ENCODE data around the gene SGTA.
A peak's percentile ranks its signal among the peaks of the same experiment; 100 is the strongest.
"Not testable (repeated sequence)": the region's sequence is repeated elsewhere in the genome, so short reads cannot be mapped to it uniquely, and the experiment has no call there.

The SGTA gene

GRCh38 chr19:2782936-2783780 lies at the start of gene SGTA:
TSS of gene SGTA (minus strand) at chr19:2783273. CDS start at chr19:2769068, 14,205 bp downstream.
- no peaks in the 10 kb centered on the region for H3K27me3 Mint-ChIP-seq (ENCODE audit: low read depth)
- H3K9me3 Mint-ChIP-seq = no peaks in the 10 kb centered on the region
- peaks cover 10% of the 10 kb centered on the region for H3K36me3 Mint-ChIP-seq (ENCODE audit: low read depth)
- peak within 1 kb of the TSS; percentile 91 for H3K27ac Mint-ChIP-seq
- peaks cover 38% of the 10 kb centered on the region for H3K4me1 Mint-ChIP-seq (ENCODE audit: low read depth)
- H3K4me3 Mint-ChIP-seq = peak within 1 kb of the TSS; percentile 92

- Mint-ChIP-seq H3K27me3 (ENCODE audit: low read depth) (no peaks in the 10 kb centered on the region), H3K4me1 (ENCODE audit: low read depth) (no peaks in the 10 kb centered on the region), H3K9me3 (peaks cover 46% of the 10 kb centered on the region), H3K4me3 (no peak overlapping the region), H3K27ac (no peak overlapping the region), H3K36me3 (ENCODE audit: low read depth) (peaks cover 29% of the 10 kb centered on the region)
These were observed 44.9 kb upstream of the SGTA start for GRCh38 chr19:2827840-2828489.

- Mint-ChIP-seq H3K27me3 (ENCODE audit: low read depth) (no peaks in the 10 kb centered on the region), H3K27ac (no peak overlapping the region), H3K4me3 (no peak overlapping the region), H3K36me3 (ENCODE audit: low read depth) (peaks cover 24% of the 10 kb centered on the region), H3K4me1 (ENCODE audit: low read depth) (no peaks in the 10 kb centered on the region), H3K9me3 (peaks cover 37% of the 10 kb centered on the region)
These were observed 43.9 kb upstream of the SGTA start for GRCh38 chr19:2827022-2827421.

- no peak overlapping the region for H3K4me3 Mint-ChIP-seq
- H3K27ac Mint-ChIP-seq = no peak overlapping the region
- H3K9me3 Mint-ChIP-seq = peaks cover 24% of the 10 kb centered on the region
- H3K27me3 Mint-ChIP-seq (ENCODE audit: low read depth) = no peaks in the 10 kb centered on the region
- peaks cover 2% of the 10 kb centered on the region for H3K4me1 Mint-ChIP-seq (ENCODE audit: low read depth)
- H3K36me3 Mint-ChIP-seq (ENCODE audit: low read depth) = peaks cover 24% of the 10 kb centered on the region
These were observed 41.1 kb upstream of the SGTA start for GRCh38 chr19:2824129-2824528.

GRCh38 chr19:2823646-2824045 lies 40.6 kb upstream of the SGTA start:
- H3K4me3 Mint-ChIP-seq = no peak overlapping the region
- H3K36me3 Mint-ChIP-seq (ENCODE audit: low read depth) = peaks cover 22% of the 10 kb centered on the region
- H3K4me1 Mint-ChIP-seq (ENCODE audit: low read depth) = peaks cover 2% of the 10 kb centered on the region
- no peaks in the 10 kb centered on the region for H3K27me3 Mint-ChIP-seq (ENCODE audit: low read depth)
- peaks cover 19% of the 10 kb centered on the region for H3K9me3 Mint-ChIP-seq
- no peak overlapping the region for H3K27ac Mint-ChIP-seq

GRCh38 chr19:2822846-2823245 lies 39.8 kb upstream of the SGTA start:
- peaks cover 2% of the 10 kb centered on the region for H3K4me1 Mint-ChIP-seq (ENCODE audit: low read depth)
- no peak overlapping the region for H3K4me3 Mint-ChIP-seq
- H3K27ac Mint-ChIP-seq = no peak overlapping the region
- H3K9me3 Mint-ChIP-seq = peaks cover 11% of the 10 kb centered on the region
- H3K27me3 Mint-ChIP-seq (ENCODE audit: low read depth) = no peaks in the 10 kb centered on the region
- peaks cover 17% of the 10 kb centered on the region for H3K36me3 Mint-ChIP-seq (ENCODE audit: low read depth)

- H3K4me3 Mint-ChIP-seq = peak overlapping the region; percentile 76
- H3K27me3 Mint-ChIP-seq (ENCODE audit: low read depth) = no peaks in the 10 kb centered on the region
- peaks cover 2% of the 10 kb centered on the region for H3K4me1 Mint-ChIP-seq (ENCODE audit: low read depth)
- H3K9me3 Mint-ChIP-seq = no peaks in the 10 kb centered on the region
- H3K27ac Mint-ChIP-seq = no peak overlapping the region
- peaks cover 6% of the 10 kb centered on the region for H3K36me3 Mint-ChIP-seq (ENCODE audit: low read depth)
These were observed 37.1 kb upstream of the SGTA start for GRCh38 chr19:2820112-2820702.

GRCh38 chr19:2819540-2820111 lies 36.6 kb upstream of the SGTA start, which contains the start of gene ZNF554:
TSS of gene ZNF554 (plus strand) at chr19:2819868. CDS start at chr19:2820072, 204 bp downstream.
- no peaks in the 10 kb centered on the region for H3K9me3 Mint-ChIP-seq
- H3K4me3 Mint-ChIP-seq = peak within 1 kb of the TSS; percentile 76
- H3K27ac Mint-ChIP-seq = no peak within 1 kb of the TSS
- peaks cover 5% of the 10 kb centered on the region for H3K36me3 Mint-ChIP-seq (ENCODE audit: low read depth)
- peaks cover 2% of the 10 kb centered on the region for H3K4me1 Mint-ChIP-seq (ENCODE audit: low read depth)
- H3K27me3 Mint-ChIP-seq (ENCODE audit: low read depth) = no peaks in the 10 kb centered on the region

GRCh38 chr19:2817237-2817829 lies 34.3 kb upstream of the SGTA start:
- H3K4me3 Mint-ChIP-seq; H3K27ac Mint-ChIP-seq; H3K27me3 Mint-ChIP-seq (ENCODE audit: low read depth); H3K4me1 Mint-ChIP-seq (ENCODE audit: low read depth); H3K36me3 Mint-ChIP-seq (ENCODE audit: low read depth); H3K9me3 Mint-ChIP-seq: not testable (repeated sequence)

- H3K4me1 Mint-ChIP-seq (ENCODE audit: low read depth) = peaks cover 2% of the 10 kb centered on the region
- no peak overlapping the region for H3K27ac Mint-ChIP-seq
- peaks cover 3% of the 10 kb centered on the region for H3K36me3 Mint-ChIP-seq (ENCODE audit: low read depth)
- no peaks in the 10 kb centered on the region for H3K9me3 Mint-ChIP-seq
- no peak overlapping the region for H3K4me3 Mint-ChIP-seq
- H3K27me3 Mint-ChIP-seq (ENCODE audit: low read depth) = no peaks in the 10 kb centered on the region
These were observed 33.6 kb upstream of the SGTA start for GRCh38 chr19:2816641-2817040.

- Mint-ChIP-seq H3K27ac (no peak overlapping the region), H3K36me3 (ENCODE audit: low read depth) (peaks cover 3% of the 10 kb centered on the region), H3K9me3 (no peaks in the 10 kb centered on the region), H3K4me1 (ENCODE audit: low read depth) (peaks cover 1% of the 10 kb centered on the region), H3K4me3 (no peak overlapping the region), H3K27me3 (ENCODE audit: low read depth) (no peaks in the 10 kb centered on the region)
These were observed 32.9 kb upstream of the SGTA start for GRCh38 chr19:2815923-2816322.

GRCh38 chr19:2815191-2815614 lies 32.1 kb upstream of the SGTA start:
- no peak overlapping the region for H3K27ac Mint-ChIP-seq

GRCh38 chr19:2814426-2814825 lies 31.4 kb upstream of the SGTA start:
- Mint-ChIP-seq H3K27ac (no peak overlapping the region), H3K4me1 (ENCODE audit: low read depth) (no peaks in the 10 kb centered on the region), H3K36me3 (ENCODE audit: low read depth) (peaks cover 3% of the 10 kb centered on the region), H3K27me3 (ENCODE audit: low read depth) (no peaks in the 10 kb centered on the region), H3K4me3 (no peak overlapping the region), H3K9me3 (no peaks in the 10 kb centered on the region)

More at GRCh38 chr19:2815191-2815614, 32.1 kb upstream of the SGTA start:
- Mint-ChIP-seq H3K4me1 (ENCODE audit: low read depth) (no peaks in the 10 kb centered on the region), H3K36me3 (ENCODE audit: low read depth) (peaks cover 3% of the 10 kb centered on the region), H3K4me3 (no peak overlapping the region), H3K27me3 (ENCODE audit: low read depth) (no peaks in the 10 kb centered on the region), H3K9me3 (no peaks in the 10 kb centered on the region)

All from T-helper 1 cell treated with Interleukin-12 subunit alpha and Interleukin-12 subunit beta and Interleukin-4 antibody, amounts not matched to agents 30 μg/mL and 1 μg/mL, for 36 hours (primary cell).